GM23248 (cell line): Measurements from ENCODE around the gene RASAL2. TPM values are rescaled to one million over a fixed set of nuclear protein-coding genes. Genes with fewer than 3 reads are reported as not detected.

Experiments used
- DNase-seq: peaks from one replicate; pipeline ENCODE4 v3.0.0-alpha.2; 2015
- H2AFZ ChIP-seq: fragments of 200-600 bp; sonication (generic); 2 replicates; pipeline ENCODE4 v1.6.1; 2016; ENCODE audit warnings: antibody characterized with exemption
- H3F3A ChIP-seq: fragments of 200-600 bp; sonication (generic); 2 replicates; pipeline ENCODE4 v1.6.1; 2016; ENCODE audit warnings: mild to moderate bottlenecking, antibody characterized with exemption, mixed run types; ENCODE audit not compliant: insufficient read depth
- H3K27ac ChIP-seq: fragments of 200-600 bp; sonication (generic); 2 replicates; pipeline ENCODE4 v1.5.1; 2016; ENCODE audit warnings: mild to moderate bottlenecking
- H3K27me3 ChIP-seq: fragments of 200-600 bp; sonication (generic); replicated peaks from 2 replicates; pipeline ENCODE4 v1.6.1; 2016; ENCODE audit warnings: mild to moderate bottlenecking; ENCODE audit not compliant: insufficient read depth
- H3K36me3 ChIP-seq: fragments of 200-600 bp; sonication (generic); 2 replicates; pipeline ENCODE4 v1.6.1; 2016; ENCODE audit warnings: low read depth, mild to moderate bottlenecking
- H3K4me1 ChIP-seq: fragments of 200-600 bp; sonication (generic); 2 replicates; pipeline ENCODE4 v1.6.1; 2016; ENCODE audit warnings: mild to moderate bottlenecking; ENCODE audit not compliant: insufficient read depth
- H3K4me2 ChIP-seq: fragments of 200-600 bp; sonication (generic); one replicate; pipeline ENCODE4 v1.6.1; 2016; ENCODE audit warnings: mild to moderate bottlenecking; ENCODE audit not compliant: unreplicated experiment
- H3K4me3 ChIP-seq: fragments of 200-600 bp; sonication (generic); 2 replicates; pipeline ENCODE4 v1.5.1; 2016; ENCODE audit warnings: mild to moderate bottlenecking
- H3K79me2 ChIP-seq: fragments of 200-600 bp; sonication (generic); 2 replicates; pipeline ENCODE4 v1.6.1; 2016; ENCODE audit warnings: mild to moderate bottlenecking; ENCODE audit not compliant: insufficient read depth
- H3K9ac ChIP-seq: fragments of 200-600 bp; sonication (generic); 2 replicates; pipeline ENCODE4 v1.6.1; 2016; ENCODE audit warnings: mild to moderate bottlenecking
- H3K9me2 ChIP-seq: fragments of 200-600 bp; sonication (generic); 2 replicates; pipeline ENCODE4 v1.6.1; 2016; ENCODE audit warnings: mixed run types, mild to moderate bottlenecking, moderate library complexity; ENCODE audit not compliant: insufficient read depth
- H3K9me3 ChIP-seq: fragments of 200-600 bp; sonication (generic); one replicate; pipeline ENCODE4 v1.6.1; 2017; ENCODE audit warnings: low read depth
- H4K20me1 ChIP-seq: fragments of 200-600 bp; sonication (generic); 2 replicates; pipeline ENCODE4 v1.6.0; 2016; ENCODE audit not compliant: insufficient read depth
- EZH2 ChIP-seq: fragments of 200-600 bp; sonication (generic); IDR thresholded peaks from 2 replicates; pipeline ENCODE4 v1.6.1; 2018; ENCODE audit warnings: antibody characterized with exemption, mild to moderate bottlenecking; ENCODE audit not compliant: insufficient read depth, poor library complexity, severe bottlenecking
- EZH2phosphoT487 ChIP-seq: fragments of 200-600 bp; sonication (generic); IDR thresholded peaks from 2 replicates; pipeline ENCODE4 v1.6.1; 2018; ENCODE audit warnings: antibody characterized with exemption, moderate library complexity, mild to moderate bottlenecking, low read depth; ENCODE audit not compliant: insufficient read depth
- WGBS, 2 experiments: methylation state at CpG; one replicate each; pipeline ENCODE4 v1.1.6; 2015 to 2017; ENCODE audit warnings: low lambda C conversion rate in 2 of 2, low coverage in 1 of 2; ENCODE audit errors: missing lambda C conversion rate in 2 of 2; 5-methylcytosine and 5-hydroxymethylcytosine counted together
- in situ Hi-C: fragments of 300-500 bp; cut with MboI; formaldehyde crosslinking; loops from 2 replicates; pipeline ENCODE4 v1.15.0; 2020
- polyA plus RNA-seq: library from polyadenylated mRNA; unstranded; fragments of >200 nt; fragmentation: Nextera tagmentation; extraction: Ambion mirVana; gene quantifications from 2 replicates; pipeline ENCODE4 v1.2.1, GENCODE V29; 2016
- total RNA-seq: library from RNA; depleted of rRNA; stranded (reverse); fragments of >200 nt; shearing (Covaris generic); gene quantifications from 2 replicates; pipeline ENCODE4 v1.2.3, GENCODE V29; 2014

The RASAL2 gene
- total and polyA plus RNA-seq, 2 experiments from 2014 or later: 10.1 to 23.1 TPM

DNA sequence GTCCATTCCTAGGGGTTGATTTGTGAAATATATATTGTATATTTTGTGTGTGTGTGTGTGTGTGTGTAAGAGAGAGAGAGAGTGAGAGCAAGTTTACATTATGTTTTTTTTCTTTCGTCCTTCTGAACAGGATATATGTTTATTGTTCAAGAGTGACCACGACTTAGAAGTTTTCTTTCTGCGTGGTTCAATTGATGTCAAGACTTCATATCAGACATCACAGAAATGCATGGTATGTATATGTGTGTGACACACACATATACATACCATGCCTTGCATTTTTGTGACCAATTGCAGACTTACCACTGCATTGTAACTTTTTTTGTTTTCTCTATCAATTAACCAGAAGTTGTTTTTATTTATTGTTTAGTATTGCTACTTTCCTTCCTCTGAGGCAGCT lies 2.5 kb downstream of the RASAL2 start:
- no peaks in the 10 kb centered on the region for H3K36me3 ChIP-seq
- H4K20me1 ChIP-seq: peaks cover 8% of the 10 kb centered on the region; the same call in 1 of the 2 replicates
- no peak for DNase-seq
- H3K9me3 ChIP-seq: no peaks in the 10 kb centered on the region
- H3K4me2 ChIP-seq: peak overlapping the region; percentile 91
- TF ChIP-seq EZH2phosphoT487 (no peak), EZH2 (no peak)
- peaks cover 52% of the 10 kb centered on the region for H3K4me1 ChIP-seq
- H3K79me2 ChIP-seq: peaks cover 88% of the 10 kb centered on the region
- H3K9me2 ChIP-seq: no peaks in the 10 kb centered on the region
- in situ Hi-C loops: no loop called here
- no peak overlapping the region for H2AFZ ChIP-seq
- H3K9ac ChIP-seq: peak overlapping the region; percentile 87; the same call in 1 of the 2 replicates
- H3K4me3 ChIP-seq: peak overlapping the region; percentile 92
- peaks cover 37% of the 10 kb centered on the region for H3F3A ChIP-seq
- 94 to 96% methylated on average over 3 of the region's 3 CpGs for WGBS, 2 experiments
- H3K27ac ChIP-seq: peak overlapping the region; percentile 82; the same call in 1 of the 2 replicates
- H3K27me3 ChIP-seq: no peaks in the 10 kb centered on the region

DNA sequence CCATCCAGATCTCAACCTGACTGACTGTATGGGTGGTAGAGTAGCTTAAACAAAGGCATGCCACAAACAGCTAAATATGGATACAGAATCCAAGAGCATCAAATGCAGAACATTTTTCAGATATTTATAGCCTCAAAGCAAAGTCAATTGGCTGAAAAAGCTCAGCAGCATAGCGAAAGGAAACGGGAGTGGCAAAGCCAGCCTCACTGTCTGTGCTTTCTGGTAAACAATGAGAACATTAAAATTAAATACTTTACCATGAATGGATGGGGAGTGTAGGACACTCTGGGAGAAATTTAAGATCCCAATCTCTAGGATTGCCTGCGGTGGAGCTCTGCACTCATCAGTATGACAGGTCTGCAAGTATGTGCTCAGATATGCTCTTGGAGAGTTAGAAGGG lies 4.4 kb downstream of the RASAL2 start:
- Histone ChIP-seq H3K9me3 (no peaks in the 10 kb centered on the region), H3K27me3 (no peaks in the 10 kb centered on the region), H3K79me2 (peaks cover 89% of the 10 kb centered on the region), H3K27ac (no peak overlapping the region), H3K4me2 (no peak overlapping the region), H4K20me1 (peaks cover 8% of the 10 kb centered on the region; the same call in 1 of the 2 replicates), H3K4me1 (peaks cover 45% of the 10 kb centered on the region), H2AFZ (no peak overlapping the region), H3K36me3 (no peaks in the 10 kb centered on the region), H3K9ac (no peak overlapping the region), H3K9me2 (no peaks in the 10 kb centered on the region), H3F3A (peaks cover 20% of the 10 kb centered on the region), H3K4me3 (no peak overlapping the region)
- in situ Hi-C loops: no loop called here
- WGBS, 2 experiments: 97% methylated on average over 3 of the region's 3 CpGs
- no peak for DNase-seq
- TF ChIP-seq EZH2phosphoT487: no peak

DNA sequence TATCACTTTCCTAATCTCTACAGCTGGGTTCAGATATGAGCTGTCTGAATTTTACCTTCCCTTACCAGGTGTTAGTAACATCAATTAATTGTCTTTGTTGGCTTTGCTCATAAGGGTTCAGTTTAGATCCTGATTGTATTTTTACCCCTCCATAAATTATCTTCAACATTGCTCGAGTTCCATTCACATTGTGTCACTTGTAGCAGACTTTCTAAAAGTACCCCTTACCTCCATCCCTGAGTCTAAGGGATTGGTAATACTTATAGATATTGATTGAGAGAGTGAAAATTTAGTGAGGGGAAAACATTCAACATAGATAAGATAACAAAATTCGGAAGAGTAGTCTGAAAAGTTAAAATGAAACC lies 7.3 kb downstream of the RASAL2 start:
- peak overlapping the region; percentile 33 for H3K27ac ChIP-seq
- no peaks in the 10 kb centered on the region for H3K27me3 ChIP-seq
- no peak overlapping the region for H3K4me3 ChIP-seq
- TF ChIP-seq EZH2phosphoT487 (no peak), EZH2 (no peak)
- no peaks in the 10 kb centered on the region; the same call in 1 of the 2 replicates for H3K9me2 ChIP-seq
- H3K4me2 ChIP-seq: peak overlapping the region; percentile 54
- no peaks in the 10 kb centered on the region for H4K20me1 ChIP-seq
- 70 to 81% methylated on average over 2 of the region's 2 CpGs for WGBS, 2 experiments
- peaks cover 36% of the 10 kb centered on the region for H3K4me1 ChIP-seq
- no peak overlapping the region for H2AFZ ChIP-seq
- H3F3A ChIP-seq: peaks cover 1% of the 10 kb centered on the region; the same call in 1 of the 2 replicates
- no peaks in the 10 kb centered on the region for H3K36me3 ChIP-seq
- no peaks in the 10 kb centered on the region for H3K9me3 ChIP-seq
- DNase-seq: no peak
- H3K9ac ChIP-seq: no peak overlapping the region
- H3K79me2 ChIP-seq: peaks cover 100% of the 10 kb centered on the region
- in situ Hi-C loops: no loop called here

DNA sequence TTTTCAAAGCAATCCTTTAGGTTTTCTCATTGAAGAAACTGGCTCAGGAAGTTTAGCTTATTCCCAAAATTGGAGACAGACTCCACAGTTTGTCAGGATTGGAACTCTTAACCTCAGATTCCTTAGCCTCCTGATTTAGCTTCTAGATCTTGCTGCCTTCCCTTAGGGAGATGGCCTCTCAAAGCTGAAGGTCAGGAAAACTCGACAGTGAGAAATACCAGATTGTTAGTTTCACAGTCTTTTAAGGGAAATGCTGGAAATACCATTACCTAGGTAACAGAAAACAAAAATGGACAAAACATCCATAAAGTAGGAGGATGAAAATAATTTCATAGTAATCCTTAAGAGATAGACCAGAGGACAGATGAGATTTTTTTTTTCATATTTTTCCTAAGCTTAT lies 7.8 kb downstream of the RASAL2 start:
- in situ Hi-C loops: no loop called here
- H3F3A ChIP-seq: no peaks in the 10 kb centered on the region
- H3K4me1 ChIP-seq: peaks cover 32% of the 10 kb centered on the region
- 43 to 46% methylated on average over 1 of the region's 1 CpG for WGBS, 2 experiments
- DNase-seq: peak; percentile 39
- no peak overlapping the region for H3K9ac ChIP-seq
- no peak for TF ChIP-seq EZH2
- TF ChIP-seq EZH2phosphoT487: no peak
- H3K27ac ChIP-seq: peak overlapping the region; percentile 33
- peak overlapping the region; percentile 54 for H3K4me2 ChIP-seq
- no peaks in the 10 kb centered on the region for H3K27me3 ChIP-seq
- peaks cover 100% of the 10 kb centered on the region for H3K79me2 ChIP-seq
- no peak overlapping the region for H2AFZ ChIP-seq
- no peaks in the 10 kb centered on the region for H3K9me3 ChIP-seq
- H3K36me3 ChIP-seq: no peaks in the 10 kb centered on the region
- H3K9me2 ChIP-seq: no peaks in the 10 kb centered on the region; the same call in 1 of the 2 replicates
- H4K20me1 ChIP-seq: 0 out of 2 replicates have a peak, but pooled peaks cover under 1% of the 10 kb centered on the region
- H3K4me3 ChIP-seq: no peak overlapping the region

- Histone ChIP-seq H3K79me2 (peaks cover 100% of the 10 kb centered on the region), H3K4me2 (no peak overlapping the region), H3K4me3 (no peak overlapping the region), H3K4me1 (peaks cover 26% of the 10 kb centered on the region), H3K9me2 (no peaks in the 10 kb centered on the region; the same call in 1 of the 2 replicates), H3K27me3 (no peaks in the 10 kb centered on the region), H3F3A (no peaks in the 10 kb centered on the region), H3K36me3 (no peaks in the 10 kb centered on the region), H3K27ac (peak overlapping the region; percentile 33; the same call in 1 of the 2 replicates), H3K9me3 (no peaks in the 10 kb centered on the region), H4K20me1 (0 out of 2 replicates have a peak, but pooled peaks cover 5% of the 10 kb centered on the region), H3K9ac (no peak overlapping the region), H2AFZ (no peak overlapping the region)
- TF ChIP-seq EZH2 (no peak), EZH2phosphoT487 (no peak)
- no peak for DNase-seq
- 86 to 88% methylated on average over 4 of the region's 4 CpGs for WGBS, 2 experiments
- in situ Hi-C loops: no loop called here
Measured at GRCh38 chr1:178102218-178102617, 8.3 kb downstream of the RASAL2 start.
